GM19240 (cell line): ENCODE results near the gene MSH5.

ENCODE experiments used
- DNase-seq: peaks from one replicate; pipeline ENCODE4 v3.0.0; 2011; ENCODE audit warnings: low spot score; ENCODE audit not compliant: insufficient read length

Gene MSH5

GRCh38 chr6:31758281-31758680 lies 18.5 kb downstream of the MSH5 start:
- no peak for DNase-seq

- DNase-seq = no peak
These were observed 21.0 kb downstream of the MSH5 start for GRCh38 chr6:31760790-31761189.

GRCh38 chr6:31761343-31761742 lies 21.5 kb downstream of the MSH5 start:
- no peak for DNase-seq

GRCh38 chr6:31762356-31762755 lies 22.6 kb downstream of the MSH5 start, which contains the start of gene SAPCD1:
SAPCD1 (plus strand) TSS chr6:31762656; CDS start chr6:31763055, 399 bp downstream.
- DNase-seq = no peak

DNA sequence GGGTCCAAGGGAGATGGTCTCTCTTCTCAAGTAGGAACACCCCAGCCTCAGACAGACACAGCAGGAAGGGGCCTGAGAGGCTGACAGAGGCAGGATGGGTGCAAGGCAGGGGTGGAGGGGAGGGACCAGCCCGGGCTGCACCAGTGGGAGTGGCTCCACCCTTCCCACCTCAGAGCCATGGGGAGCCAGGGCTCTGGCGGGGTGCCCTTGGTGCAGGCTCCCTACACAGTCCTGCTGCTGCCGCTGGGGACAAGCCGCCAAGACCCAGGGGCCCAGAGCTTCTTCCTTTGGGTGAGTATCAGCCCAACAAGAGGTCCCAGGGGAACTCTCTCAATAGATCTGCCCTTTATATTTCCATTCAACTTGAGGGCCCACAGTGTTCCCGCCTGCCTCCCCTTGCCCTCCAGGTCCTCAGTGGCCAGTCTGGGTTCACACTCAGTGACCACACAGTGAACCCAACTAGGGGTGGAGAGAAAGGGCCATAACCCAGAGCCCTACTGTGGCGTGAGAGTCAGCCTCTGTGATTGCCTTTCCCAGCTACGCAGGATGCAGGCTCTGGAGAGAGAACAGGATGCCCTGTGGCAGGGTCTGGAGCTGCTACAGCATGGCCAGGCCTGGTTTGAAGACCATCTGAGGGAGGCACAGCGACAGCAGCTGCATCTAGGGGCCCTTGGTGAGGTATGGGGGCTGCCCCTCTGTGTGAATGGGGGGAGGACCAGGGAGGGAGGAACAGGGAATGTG lies 23.2 kb downstream of the MSH5 start:
- DNase-seq = no peak

DNA sequence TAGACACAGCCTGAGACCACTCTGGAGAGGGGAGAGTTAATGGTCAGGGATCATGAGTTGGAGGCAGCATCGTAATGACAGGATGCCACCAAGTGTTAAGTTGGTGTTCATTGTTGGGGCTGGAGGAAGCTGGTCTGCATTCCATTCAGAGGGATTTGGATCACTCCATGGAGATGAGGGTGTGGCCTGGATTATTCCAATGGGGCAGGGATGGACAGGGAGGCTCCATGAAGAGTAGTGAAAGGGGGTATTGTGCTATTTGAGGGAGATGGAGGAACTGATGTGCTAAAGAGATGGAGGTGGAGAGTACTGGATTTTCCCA lies 23.8 kb downstream of the MSH5 start:
- no peak for DNase-seq

DNA sequence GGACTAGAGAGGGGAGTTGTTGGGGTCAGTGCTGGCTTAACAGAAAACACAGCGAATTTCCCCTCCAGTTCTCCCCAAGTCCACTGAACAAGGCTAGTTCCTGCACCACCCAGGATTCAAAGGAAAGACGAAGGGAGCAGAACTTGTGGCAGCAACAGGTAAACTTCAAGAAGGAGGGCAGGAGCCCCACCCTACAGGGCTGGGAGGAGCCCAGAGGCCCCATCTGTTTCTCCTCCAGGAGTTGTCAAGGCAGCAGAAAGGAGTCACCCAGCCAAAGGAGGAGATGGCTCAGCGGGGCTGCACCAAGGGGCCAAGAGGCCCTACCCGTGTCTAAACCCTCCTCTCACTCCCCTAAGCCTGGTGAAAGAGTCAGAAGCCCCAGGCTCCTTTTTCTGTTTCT lies 24.4 kb downstream of the MSH5 start:
- DNase-seq = no peak

DNA sequence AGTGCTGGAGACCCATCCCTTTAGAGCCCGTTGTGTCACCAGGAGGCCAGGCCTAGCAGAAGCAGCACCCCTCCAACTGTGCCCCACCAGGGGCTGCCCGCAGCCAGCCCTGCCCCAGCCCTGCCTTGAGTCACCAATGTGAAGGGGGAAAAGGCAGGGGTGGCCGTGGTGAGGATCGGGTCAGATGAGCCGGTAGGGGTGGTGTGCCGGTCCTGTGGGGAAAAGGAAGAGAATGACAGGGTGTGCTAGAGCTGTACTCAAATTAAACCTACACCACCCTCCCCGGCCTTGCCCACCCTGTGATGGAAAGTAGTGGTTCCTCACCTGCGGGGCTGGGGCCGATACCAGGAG lies 25.7 kb downstream of the MSH5 start:
- no peak for DNase-seq

- no peak for DNase-seq
These were observed 26.3 kb downstream of the MSH5 start for GRCh38 chr6:31765910-31766794.

DNA sequence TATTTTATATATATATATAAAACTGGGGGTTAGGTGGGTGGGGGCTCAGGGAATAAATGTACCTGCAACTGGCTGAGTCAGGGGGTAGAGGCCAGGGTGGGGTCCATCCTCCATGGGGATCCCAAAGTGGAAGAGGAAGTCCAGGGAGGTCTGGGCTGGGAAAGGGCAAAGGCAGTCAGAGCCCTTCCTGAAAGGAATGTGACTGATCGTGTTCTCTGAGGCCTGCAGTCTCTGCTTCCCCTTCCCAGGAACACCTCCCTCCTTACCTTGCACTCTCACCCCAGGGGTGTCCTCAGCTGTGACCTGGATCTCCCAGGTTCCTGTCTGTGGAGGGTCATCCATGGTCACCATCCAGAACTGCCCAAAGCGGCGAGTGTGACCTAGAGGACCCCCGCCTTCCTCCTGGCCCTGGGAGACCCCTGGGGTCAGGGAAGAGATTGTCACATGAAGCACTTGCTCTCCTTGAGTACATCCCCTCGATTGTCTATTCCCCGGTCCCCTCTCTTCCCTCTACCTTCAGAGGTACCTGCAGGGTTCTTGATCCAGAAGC lies 27.4 kb downstream of the MSH5 start:
- no peak for DNase-seq

DNA sequence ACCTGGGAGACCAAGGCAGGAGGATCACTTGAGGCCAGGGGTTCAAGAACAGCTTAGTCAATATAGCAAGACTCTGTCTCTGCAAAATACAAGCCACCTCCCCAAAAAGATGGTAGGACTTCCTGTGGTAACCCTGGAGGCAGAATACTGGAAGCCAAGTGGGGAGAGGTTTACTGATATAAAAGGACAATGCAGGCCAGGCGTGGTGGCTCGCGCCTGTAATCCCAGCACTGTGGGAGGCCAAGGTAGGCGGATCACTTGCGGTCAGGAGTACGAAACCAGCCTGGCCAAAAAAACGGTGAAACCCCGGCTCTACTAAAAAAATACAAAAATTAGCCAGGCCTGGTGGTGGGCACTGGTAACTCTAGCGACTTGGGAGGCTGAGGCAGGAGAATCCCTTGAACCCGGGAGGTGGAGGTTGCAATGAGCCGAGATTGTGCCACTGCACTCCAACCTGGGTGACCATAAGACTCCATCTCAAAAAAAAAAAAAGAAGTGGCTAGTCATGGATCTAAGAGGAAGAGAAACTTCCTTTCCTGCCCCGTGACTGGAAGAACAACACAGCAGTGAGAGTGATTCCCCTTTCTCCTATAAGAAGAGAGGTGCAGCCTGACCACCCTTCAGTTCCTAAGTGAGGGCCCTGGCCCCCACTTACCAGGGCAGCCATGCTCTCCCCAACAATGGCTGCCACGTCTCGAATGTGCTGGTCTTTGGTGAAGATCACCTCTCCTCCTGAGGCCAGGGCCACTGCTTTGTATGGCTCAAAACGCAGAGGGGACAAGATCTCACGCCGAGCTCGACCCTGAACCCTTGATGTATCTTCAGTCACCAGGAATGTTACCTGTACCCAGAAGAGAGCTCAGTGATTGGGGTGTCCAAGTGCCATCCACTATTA lies 28.8 kb downstream of the MSH5 start:
- DNase-seq = no peak

DNA sequence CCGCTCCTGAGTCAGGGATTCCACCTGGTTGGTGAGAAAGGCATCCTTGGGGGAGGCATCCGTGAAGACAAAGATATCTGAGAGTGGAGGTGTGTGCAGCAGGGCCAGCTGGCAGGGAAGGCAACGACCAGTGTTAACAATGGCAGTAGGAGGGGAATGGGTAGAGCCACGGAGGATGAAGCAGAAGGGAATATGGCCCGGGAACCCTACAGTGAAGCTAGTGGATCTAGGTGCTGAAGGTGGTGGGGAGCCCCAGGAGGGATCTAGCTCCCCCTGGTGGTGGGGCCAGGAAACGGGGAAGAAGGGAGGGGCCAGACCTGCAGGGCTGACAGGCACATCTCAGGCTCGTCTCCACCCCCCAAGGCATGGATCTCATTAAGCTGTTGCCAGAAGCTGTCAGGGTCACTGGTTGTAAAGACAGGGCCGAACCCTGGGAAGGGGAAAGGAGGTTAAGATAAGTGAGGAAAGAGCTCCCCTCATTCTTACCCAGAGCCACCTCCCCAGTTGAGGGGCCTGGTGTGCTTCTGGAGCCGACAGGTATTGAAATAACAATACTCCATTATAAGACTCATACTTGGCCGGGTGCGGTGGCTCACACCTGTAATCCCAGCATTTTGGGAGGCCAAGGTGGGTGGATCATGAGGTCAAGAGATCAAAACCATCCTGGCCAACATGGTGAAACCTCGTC lies 30.0 kb downstream of the MSH5 start:
- peak; percentile 95 for DNase-seq

- no peak for DNase-seq
These were observed 31.1 kb downstream of the MSH5 start for GRCh38 chr6:31770860-31771259.

GRCh38 chr6:31771992-31772358 lies 32.2 kb downstream of the MSH5 start:
- no peak for DNase-seq

DNA sequence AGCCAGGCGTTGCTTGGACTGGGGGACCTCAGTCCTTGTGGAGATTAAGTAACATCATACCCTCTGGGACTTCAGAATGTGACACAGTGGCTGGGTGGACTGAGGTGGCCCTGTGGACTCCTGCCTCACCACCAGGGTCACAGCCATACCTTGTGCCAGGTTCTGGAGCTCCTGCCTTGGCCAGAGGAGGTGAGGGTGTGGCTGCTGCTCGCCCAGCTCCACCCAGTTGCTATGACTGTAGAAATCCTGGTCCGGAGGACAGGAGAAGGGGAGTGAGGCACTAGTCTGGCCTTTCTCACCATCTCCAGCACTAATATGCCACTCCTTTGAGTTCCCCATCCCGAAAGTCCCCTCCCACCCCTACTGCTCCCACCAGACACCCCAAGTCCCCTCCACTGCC lies 35.4 kb downstream of the MSH5 start:
- no peak for DNase-seq

- no peak for DNase-seq
These were observed 36.1 kb downstream of the MSH5 start for GRCh38 chr6:31775633-31776484.

DNA sequence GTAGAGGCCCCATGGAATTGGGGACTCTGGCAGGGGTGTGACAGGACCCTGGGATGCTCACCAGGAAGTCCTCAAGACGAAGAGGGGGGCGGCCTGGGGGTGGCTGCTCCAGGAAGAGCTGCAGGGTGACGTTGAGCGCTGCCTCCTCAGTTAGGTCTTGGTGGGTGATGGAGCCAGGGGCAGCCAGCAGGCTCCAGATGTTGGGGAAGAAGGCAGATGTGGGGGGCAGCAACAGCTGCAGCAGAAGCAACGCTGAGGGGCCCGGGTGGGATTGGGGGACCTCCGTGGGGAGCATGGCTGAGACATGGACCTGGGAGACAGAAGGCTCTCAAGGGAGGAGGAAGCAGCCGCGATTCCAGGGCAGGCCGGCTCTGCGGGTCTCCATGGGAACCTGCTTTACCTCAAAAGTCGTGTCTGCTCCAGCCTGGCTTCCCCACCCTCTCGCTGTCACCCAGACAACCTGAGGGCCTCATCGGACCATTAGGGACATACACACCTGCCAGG lies 36.7 kb downstream of the MSH5 start:
- DNase-seq = no peak

GRCh38 chr6:31776989-31777666 lies 37.3 kb downstream of the MSH5 start, which contains the start of gene VWA7:
VWA7 (minus strand) TSS chr6:31777328; CDS start chr6:31776779, 549 bp downstream.
- peak; percentile 72 for DNase-seq

DNA sequence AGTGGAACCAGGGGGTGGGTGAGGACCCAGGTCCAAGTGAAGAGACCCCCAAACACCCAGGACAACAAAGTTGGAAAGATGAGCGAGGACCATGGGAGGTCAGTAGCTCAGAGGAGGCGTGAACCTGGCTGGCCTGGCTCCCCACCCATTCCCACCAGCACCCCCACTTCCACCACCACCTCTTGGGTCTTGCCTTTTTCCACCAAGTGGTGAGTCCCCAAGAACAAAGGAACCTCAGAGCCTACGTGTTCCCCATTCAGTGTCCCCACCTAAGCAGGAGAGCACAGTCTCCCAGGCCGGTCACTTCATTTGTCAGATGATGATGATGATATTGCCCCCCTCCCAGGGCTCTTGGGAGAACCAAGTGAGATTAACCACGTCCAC lies 37.9 kb downstream of the MSH5 start:
- no peak for DNase-seq
